IMR-90 (cell line): ENCODE measurements around the gene RAPGEF3. TPM values are rescaled to one million over a fixed set of nuclear protein-coding genes. Genes with fewer than 3 reads are reported as not detected.

Experiments
- ATAC-seq: fragments of 200-7000 bp; cut with Tn5 transposase; 2 replicates; pipeline ENCODE4 v1.9.1; 2020; ENCODE audit warnings: low read depth, mild to moderate bottlenecking, moderate library complexity
- BruUV-seq: library from RNA; stranded (reverse); fragments of 400-500 nt; replicated peaks from 2 replicates; lab custom pipeline; 2021; lab: Mats Ljungman, UMichigan
- CTCF ChIA-PET: fragments of 300-600 bp; formaldehyde crosslinking; extraction: SDS; loops from one replicate; lab custom pipeline; 2021; ENCODE audit warnings: antibody characterized with exemption; lab: Yijun Ruan, JAX
- POLR2A ChIA-PET: fragments of 300-600 bp; sonication (Branson Sonifier 250); formaldehyde crosslinking; loops from one replicate; lab custom pipeline; 2022; ENCODE audit warnings: antibody characterized with exemption; ENCODE audit not compliant: unreplicated experiment; lab: Charles Lee
- DNase-seq: peaks from one replicate; pipeline ENCODE4 v3.0.0; 2013
- H2AFZ ChIP-seq: replicated peaks from 2 replicates; pipeline ENCODE3; 2013; ENCODE audit warnings: low read length, mild to moderate bottlenecking; ENCODE audit not compliant: poor library complexity
- H2AK5ac ChIP-seq: 2 replicates; pipeline ENCODE4 v1.6.1; 2013; ENCODE audit warnings: low read depth, low read length, inconsistent platforms
- H2AK9ac ChIP-seq: replicated peaks from 2 replicates; pipeline ENCODE3; 2013; ENCODE audit warnings: mild to moderate bottlenecking, low read depth, low read length, moderate library complexity; ENCODE audit not compliant: poor library complexity
- H2BK120ac ChIP-seq: 2 replicates; pipeline ENCODE4 v1.6.1; 2013; ENCODE audit warnings: low read depth, low read length, inconsistent platforms
- H2BK15ac ChIP-seq: 3 replicates; pipeline ENCODE4 v1.6.1; 2013; ENCODE audit warnings: low read depth, low read length, inconsistent platforms
- H2BK20ac ChIP-seq: 2 replicates; pipeline ENCODE4 v1.6.1; 2013; ENCODE audit warnings: low read depth, mild to moderate bottlenecking, inconsistent platforms, low read length, moderate library complexity
- H2BK5ac ChIP-seq: 2 replicates; pipeline ENCODE4 v1.6.1; 2013; ENCODE audit warnings: mild to moderate bottlenecking, low read depth, low read length, inconsistent platforms; ENCODE audit not compliant: poor library complexity, severe bottlenecking
- H3K14ac ChIP-seq: replicated peaks from 2 replicates; pipeline ENCODE4 v1.6.1; 2013; ENCODE audit warnings: low read depth, low read length, inconsistent platforms
- H3K18ac ChIP-seq: 2 replicates; pipeline ENCODE4 v1.6.1; 2013; ENCODE audit warnings: low read depth, low read length, control low read depth
- H3K23ac ChIP-seq: 2 replicates; pipeline ENCODE4 v1.6.1; 2013; ENCODE audit warnings: low read depth, low read length, inconsistent platforms
- H3K27ac ChIP-seq: 2 replicates; pipeline ENCODE4 v1.5.1; 2013; ENCODE audit warnings: mild to moderate bottlenecking, control low read depth, low read length; ENCODE audit not compliant: insufficient read depth
- H3K27me3 ChIP-seq: 2 replicates; pipeline ENCODE4 v1.6.1; 2013; ENCODE audit warnings: low read length; ENCODE audit not compliant: control insufficient read depth, insufficient read depth
- H3K36me3 ChIP-seq: 2 replicates; pipeline ENCODE4 v1.6.1; 2013; ENCODE audit warnings: low read length, mixed read lengths; ENCODE audit not compliant: control insufficient read depth, insufficient read depth
- H3K4ac ChIP-seq: 2 replicates; pipeline ENCODE4 v1.6.1; 2013; ENCODE audit warnings: low read depth, low read length, inconsistent platforms
- H3K4me1 ChIP-seq: 2 replicates; pipeline ENCODE4 v1.6.1; 2013; ENCODE audit warnings: low read length, mixed read lengths; ENCODE audit not compliant: control insufficient read depth, insufficient read depth
- H3K4me2 ChIP-seq: 2 replicates; pipeline ENCODE4 v1.6.1; 2013; ENCODE audit warnings: low read depth, mild to moderate bottlenecking, control low read depth, low read length, moderate library complexity
- H3K4me3 ChIP-seq: 2 replicates; pipeline ENCODE4 v1.5.1; 2013; ENCODE audit warnings: low read depth, mild to moderate bottlenecking, control low read depth, low read length, moderate library complexity; ENCODE audit not compliant: insufficient read depth
- H3K56ac ChIP-seq: 2 replicates; pipeline ENCODE4 v1.6.1; 2013; ENCODE audit warnings: low read length, inconsistent platforms; ENCODE audit not compliant: insufficient read depth; ENCODE audit errors: extremely low read depth
- H3K79me1 ChIP-seq, 2 experiments: 2 replicates each; pipeline ENCODE4 v1.6.1; 2013; ENCODE audit warnings: low read length in 2 of 2, inconsistent platforms in 1 of 2, low read depth in 1 of 2
- H3K9ac ChIP-seq: 2 replicates; pipeline ENCODE4 v1.6.1; 2013; ENCODE audit warnings: low read depth, low read length, control low read depth
- H3K9me1 ChIP-seq: 2 replicates; pipeline ENCODE4 v1.6.1; 2013; ENCODE audit warnings: low read length, inconsistent platforms; ENCODE audit not compliant: insufficient read depth
- H3K9me3 ChIP-seq: 2 replicates; pipeline ENCODE4 v1.6.1; 2013; ENCODE audit warnings: low read length; ENCODE audit not compliant: control insufficient read depth, insufficient read depth
- H4K20me1 ChIP-seq: 2 replicates; pipeline ENCODE4 v1.6.1; 2013; ENCODE audit warnings: low read length, inconsistent platforms; ENCODE audit not compliant: insufficient read depth
- H4K5ac ChIP-seq: 2 replicates; pipeline ENCODE4 v1.6.1; 2013; ENCODE audit warnings: mild to moderate bottlenecking, low read depth, low read length, control low read depth
- H4K8ac ChIP-seq, 2 experiments: 2 replicates each; pipeline ENCODE4 v1.6.1; 2013; ENCODE audit warnings: low read depth in 2 of 2, low read length in 2 of 2, control low read depth in 1 of 2, inconsistent platforms in 1 of 2
- H4K91ac ChIP-seq: 2 replicates; pipeline ENCODE4 v1.6.1; 2013; ENCODE audit warnings: low read depth, low read length, inconsistent platforms; ENCODE audit not compliant: insufficient read depth
- BHLHE40 ChIP-seq: fragments of 150-350 bp; IDR thresholded peaks from 2 replicates; pipeline ENCODE4 v1.6.1; 2016; ENCODE audit warnings: mild to moderate bottlenecking, low read depth, low read length
- CHD1 ChIP-seq: IDR thresholded peaks from 2 replicates; pipeline ENCODE4 v1.6.1; 2012; ENCODE audit warnings: low read depth, low read length, improper control_type of control experiment
- ELK1 ChIP-seq: fragments of 150-350 bp; IDR thresholded peaks from 2 replicates; pipeline ENCODE4 v1.6.1; 2016; ENCODE audit warnings: low read depth, mild to moderate bottlenecking, low read length, moderate library complexity, borderline replicate concordance
- FOS ChIP-seq: fragments of 150-350 bp; IDR thresholded peaks from 2 replicates; pipeline ENCODE4 v1.6.1; 2016; ENCODE audit warnings: low read depth, low read length
- MAZ ChIP-seq: IDR thresholded peaks from 2 replicates; pipeline ENCODE4 v1.6.1; 2012; ENCODE audit warnings: low read depth, mild to moderate bottlenecking, low read length, improper control_type of control experiment, moderate library complexity, borderline replicate concordance
- MXI1 ChIP-seq: IDR thresholded peaks from 2 replicates; pipeline ENCODE4 v1.6.1; 2012; ENCODE audit warnings: low read depth, mild to moderate bottlenecking, low read length, moderate library complexity, borderline replicate concordance
- NFE2L2 ChIP-seq: fragments of 150-350 bp; IDR thresholded peaks from 2 replicates; pipeline ENCODE4 v1.6.1; 2016; ENCODE audit warnings: low read depth, mild to moderate bottlenecking, low read length
- POLR2A ChIP-seq: IDR thresholded peaks from 2 replicates; pipeline ENCODE4 v1.6.1; 2012; ENCODE audit warnings: mild to moderate bottlenecking, low read depth, low read length
- RAD21 ChIP-seq: IDR thresholded peaks from 2 replicates; pipeline ENCODE4 v1.6.1; 2012; ENCODE audit warnings: low read length, improper control_type of control experiment
- RCOR1 ChIP-seq: IDR thresholded peaks from 2 replicates; pipeline ENCODE4 v1.6.1; 2012; ENCODE audit warnings: mild to moderate bottlenecking, low read length, improper control_type of control experiment; ENCODE audit not compliant: insufficient replicate concordance
- RFX5 ChIP-seq: IDR thresholded peaks from 2 replicates; pipeline ENCODE4 v1.8.0; 2012; ENCODE audit warnings: low read depth, mild to moderate bottlenecking, low read length, moderate library complexity
- USF2 ChIP-seq: fragments of 150-350 bp; IDR thresholded peaks from 2 replicates; pipeline ENCODE4 v1.6.1; 2017; ENCODE audit warnings: mild to moderate bottlenecking, antibody characterized with exemption, low read length, low read depth
- WGBS, 2 experiments: methylation state at CpG; one replicate each; pipeline versions ENCODE4 v1.1.5 to v1.1.7; 2013; ENCODE audit warnings: missing lambda C conversion rate in 2 of 2; ENCODE audit not compliant: insufficient read length in 1 of 2; ENCODE audit errors: extremely low coverage in 2 of 2; 5-methylcytosine and 5-hydroxymethylcytosine counted together
- dilution Hi-C: fragments of 300-500 bp; cut with HindIII; formaldehyde crosslinking; loops from one replicate; pipeline ENCODE4 v1.14.3; 2018; ENCODE audit warnings: low sequenced_read_pairs; ENCODE audit not compliant: unreplicated experiment
- in situ Hi-C: fragments of 300-500 bp; cut with MboI; formaldehyde crosslinking; loops from 3 replicates; pipeline ENCODE4 v1.14.3; 2019; ENCODE audit warnings: low sequenced_read_pairs, inconsistent platforms, mixed read lengths
- intact Hi-C: fragments of 100-400 bp; cut with micrococcal nuclease; formaldehyde crosslinking; loops from 2 replicates; pipeline ENCODE4 v1.10.0; 2022
- polyA plus RNA-seq, 3 experiments: library from polyadenylated mRNA; depleted of rRNA; stranded (reverse); fragments of >200 nt; gene quantifications; 2 replicates each; pipeline ENCODE4 v1.2.3, GENCODE V29; 2012; ENCODE audit warnings: low replicate concordance in 1 of 3
- total RNA-seq: library from RNA; depleted of rRNA; stranded (reverse); fragments of >200 nt; gene quantifications from 2 replicates; pipeline ENCODE4 v1.2.3, GENCODE V29; 2012

RAPGEF3 gene
- total and polyA plus RNA-seq, 2 of the 4 experiments (the other 2 are of a cell fraction), result 1.3 to 2.0 TPM

DNA sequence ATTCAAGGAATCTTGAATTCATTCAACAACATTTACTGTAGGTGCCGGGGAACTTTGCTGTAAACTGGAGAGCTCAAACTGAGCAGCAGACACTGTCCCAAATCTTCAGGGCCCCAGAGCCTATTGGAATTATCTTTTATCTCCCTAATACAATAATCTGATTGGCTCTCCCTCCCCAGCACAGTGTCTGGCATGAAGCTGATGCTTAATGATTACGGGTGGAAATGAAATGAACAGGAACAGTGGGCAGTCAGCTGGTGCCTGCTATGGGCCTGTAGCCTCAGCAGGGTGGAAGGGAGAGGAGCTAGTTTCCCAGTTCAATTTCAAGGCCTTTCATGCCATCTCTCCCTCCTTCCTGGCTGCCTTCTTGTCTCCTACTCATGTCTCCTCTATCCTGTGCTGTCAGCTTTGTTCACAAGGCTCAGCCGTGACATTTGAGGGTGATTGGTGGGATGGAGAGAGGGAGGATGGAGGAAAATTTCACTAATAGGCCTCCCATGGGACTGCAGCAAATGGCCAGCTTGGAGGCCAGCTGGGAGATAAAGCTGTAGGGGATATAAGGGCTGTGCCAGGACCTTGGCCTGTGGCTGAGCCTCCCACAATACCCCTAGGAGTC lies 4.3 kb upstream of the RAPGEF3 start (continued):
- TF ChIP-seq ELK1 (no peak), RFX5 (no peak), BHLHE40 (no peak), POLR2A (no peak), NFE2L2 (no peak)

- no peak for ATAC-seq
- intact Hi-C loops, result loop anchor here (2.0 kb wide), 1 partner anchor 22 kb away; no protein-coding TSS in a partner anchor
- 0 out of 2 replicates have a peak overlapping the region, but pooled peaks have one; percentile 18 for H3K9ac ChIP-seq
These were observed 171 bp downstream of the RAPGEF3 start for GRCh38 chr12:47758584-47758833.

More at GRCh38 chr12:47758584-47758833, 171 bp downstream of the RAPGEF3 start:
- H3K56ac ChIP-seq, result no peak overlapping the region
- H3K27ac ChIP-seq, result no peak overlapping the region; the same call in 1 of the 2 replicates
- H3K4me2 ChIP-seq, result peak overlapping the region; percentile 71
- in situ Hi-C loops, result no loop called here
- 57% methylated on average over 1 of the region's 10 CpGs; no CpG with 5 or more reads in 1 of the 2 experiments for WGBS, 2 experiments
- peak overlapping the region; percentile 40; the same call in 1 of the 2 replicates for H2AK5ac ChIP-seq
- peaks cover 7% of the 10 kb centered on the region; the same call in 1 of the 2 replicates for H3K9me1 ChIP-seq
- peak overlapping the region; percentile 94 for H2AFZ ChIP-seq
- ChIA-PET POLR2A (no interaction called here), CTCF (interaction anchor here (0.5 to 2.7 kb wide), 7 partner anchors 10 to 80 kb away, joined by 3 to 11 read pairs (median 4); no protein-coding TSS in a partner anchor)
- peak overlapping the region in 1 of 2 experiments; percentile 76; a peak in 1 of 4 replicates for H4K8ac ChIP-seq
- H3K9me3 ChIP-seq, result no peaks in the 10 kb centered on the region
- H3K23ac ChIP-seq, result no peak overlapping the region
- H4K20me1 ChIP-seq, result no peaks in the 10 kb centered on the region
- no peaks in the 10 kb centered on the region for H3K79me1 ChIP-seq
- H3K4me1 ChIP-seq, result peaks cover 12% of the 10 kb centered on the region
- peak overlapping the region; percentile 45; the same call in 1 of the 2 replicates for H3K14ac ChIP-seq
- no peaks in the 10 kb centered on the region for H3K36me3 ChIP-seq
- peak overlapping the region; percentile 44; the same call in 1 of the 2 replicates for H2BK120ac ChIP-seq
- H2BK5ac ChIP-seq, result no peak overlapping the region
- peak overlapping the region; percentile 83 for H2AK9ac ChIP-seq
- no peaks in the 10 kb centered on the region for H3K27me3 ChIP-seq
- H3K4me3 ChIP-seq, result peak overlapping the region; percentile 65
- BruUV-seq, result no TSS peak
- H3K4ac ChIP-seq, result 0 out of 2 replicates have a peak overlapping the region, but pooled peaks have one; percentile 60
- H2BK15ac ChIP-seq, result no peak overlapping the region
- no peak for DNase-seq
- H4K91ac ChIP-seq, result no peak overlapping the region
- TF ChIP-seq NFE2L2, result no peak
- TF ChIP-seq CHD1, result no peak
- TF ChIP-seq MAZ, result no peak
- TF ChIP-seq BHLHE40, result no peak
- TF ChIP-seq RCOR1, result no peak
- TF ChIP-seq POLR2A, result no peak
- TF ChIP-seq MXI1, result no peak
- no peak for TF ChIP-seq USF2
- no peak for TF ChIP-seq FOS
- no peak for TF ChIP-seq RAD21
- TF ChIP-seq ELK1, result no peak
- no peak overlapping the region for H2BK20ac ChIP-seq
- 0 out of 2 replicates have a peak overlapping the region, but pooled peaks have one; percentile 10 for H3K18ac ChIP-seq
- H4K5ac ChIP-seq, result no peak overlapping the region
- dilution Hi-C loops, result no loop called here
